Choroid plexus epithelial cell (primary cell): ENCODE data around the gene ACOT6.

ENCODE experiments used
- DNase-seq: peaks from one replicate; pipeline ENCODE4 v3.0.0-alpha.2; 2010; ENCODE audit warnings: low read depth
- H3K4me3 ChIP-seq: 2 replicates; pipeline ENCODE4 v1.5.1; 2011; ENCODE audit warnings: low read depth, mild to moderate bottlenecking, control low read depth, low read length, moderate library complexity
- TF ChIP-seq, protein P1 (sequence below): conservative IDR thresholded peaks from 2 replicates; pipeline ENCODE4 v1.5.1; 2011; ENCODE audit warnings: low read depth, mild to moderate bottlenecking, control low read depth, inconsistent platforms, low read length, moderate library complexity

The ACOT6 gene

DNA sequence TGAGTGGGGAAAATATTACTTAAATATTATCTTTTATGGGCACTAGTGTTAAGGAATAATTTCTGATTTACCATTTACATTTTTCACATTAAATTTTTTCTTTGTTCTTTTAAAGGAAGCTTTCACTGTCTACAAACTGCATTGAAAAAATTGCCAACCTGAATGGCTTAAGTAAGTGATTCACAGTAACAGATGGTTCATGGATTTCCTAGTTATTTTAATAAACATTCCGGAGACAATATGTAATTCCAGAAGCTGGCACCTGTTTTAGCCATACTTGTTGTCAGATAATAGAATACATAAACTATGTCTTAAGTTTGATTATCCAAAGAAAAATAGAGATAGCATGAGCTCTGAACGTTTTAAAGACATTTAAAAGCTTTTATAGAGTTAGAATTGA is 49.6 kb downstream of the ACOT6 start:
- DNase-seq = no peak
- TF ChIP-seq, protein P1, sequence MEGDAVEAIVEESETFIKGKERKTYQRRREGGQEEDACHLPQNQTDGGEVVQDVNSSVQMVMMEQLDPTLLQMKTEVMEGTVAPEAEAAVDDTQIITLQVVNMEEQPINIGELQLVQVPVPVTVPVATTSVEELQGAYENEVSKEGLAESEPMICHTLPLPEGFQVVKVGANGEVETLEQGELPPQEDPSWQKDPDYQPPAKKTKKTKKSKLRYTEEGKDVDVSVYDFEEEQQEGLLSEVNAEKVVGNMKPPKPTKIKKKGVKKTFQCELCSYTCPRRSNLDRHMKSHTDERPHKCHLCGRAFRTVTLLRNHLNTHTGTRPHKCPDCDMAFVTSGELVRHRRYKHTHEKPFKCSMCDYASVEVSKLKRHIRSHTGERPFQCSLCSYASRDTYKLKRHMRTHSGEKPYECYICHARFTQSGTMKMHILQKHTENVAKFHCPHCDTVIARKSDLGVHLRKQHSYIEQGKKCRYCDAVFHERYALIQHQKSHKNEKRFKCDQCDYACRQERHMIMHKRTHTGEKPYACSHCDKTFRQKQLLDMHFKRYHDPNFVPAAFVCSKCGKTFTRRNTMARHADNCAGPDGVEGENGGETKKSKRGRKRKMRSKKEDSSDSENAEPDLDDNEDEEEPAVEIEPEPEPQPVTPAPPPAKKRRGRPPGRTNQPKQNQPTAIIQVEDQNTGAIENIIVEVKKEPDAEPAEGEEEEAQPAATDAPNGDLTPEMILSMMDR = no peak
- no peak overlapping the region for H3K4me3 ChIP-seq

DNA sequence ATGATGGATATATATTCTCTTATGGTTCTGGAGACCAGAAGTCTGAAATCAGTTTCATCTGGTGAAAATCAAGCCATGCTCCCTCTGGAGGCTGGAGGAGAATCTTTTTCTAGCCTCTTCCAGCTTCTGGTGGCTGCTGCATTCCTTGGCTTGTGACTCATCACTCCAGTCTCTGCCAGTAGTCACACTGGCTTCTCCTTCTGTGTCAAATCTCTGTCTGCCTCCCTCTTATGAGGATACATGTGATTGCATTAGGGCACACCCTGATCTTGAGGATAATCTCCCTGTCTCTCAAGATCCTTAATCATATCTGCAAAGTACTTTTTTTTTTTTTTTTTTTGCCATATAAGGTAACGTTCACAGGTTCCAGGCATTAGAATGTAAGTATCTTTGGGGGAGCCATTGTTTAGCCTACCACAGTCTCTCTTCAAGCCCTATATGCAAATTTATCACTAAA is 50.2 kb downstream of the ACOT6 start:
- TF ChIP-seq, protein P1 = peak; percentile 77
- H3K4me3 ChIP-seq = no peak overlapping the region
- DNase-seq = peak; percentile 94

DNA sequence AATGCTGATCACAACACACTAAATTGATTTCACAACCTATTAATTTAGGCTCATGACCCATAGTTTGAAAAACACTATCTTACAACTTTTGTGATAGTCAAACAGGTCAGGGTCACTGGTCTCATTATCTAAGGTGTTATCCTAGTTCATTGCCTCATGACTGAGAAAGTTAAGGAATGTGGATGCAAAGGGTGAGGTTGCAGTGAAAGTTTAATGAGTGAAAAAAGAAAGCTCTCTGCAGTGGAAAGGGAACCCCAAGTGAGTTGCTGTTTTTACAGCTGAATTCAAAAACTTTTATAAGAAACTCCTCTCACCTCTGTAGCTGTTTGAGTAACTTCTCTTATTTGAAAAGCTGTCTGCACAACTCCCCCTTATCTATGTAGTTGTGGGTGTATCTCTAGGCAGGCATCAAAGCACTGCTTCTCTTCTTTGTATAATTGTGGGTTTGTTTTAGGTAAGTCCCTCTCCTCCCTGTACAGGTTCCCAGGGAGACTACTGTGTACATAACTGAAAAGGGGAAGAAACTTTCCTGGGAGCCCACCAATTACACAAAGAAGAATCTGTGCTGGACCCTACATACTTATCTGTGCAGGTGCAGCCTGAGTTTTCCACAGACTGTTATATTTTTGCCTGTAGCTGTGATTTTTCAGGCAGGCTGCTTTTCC is 51.4 kb downstream of the ACOT6 start:
- H3K4me3 ChIP-seq = no peak overlapping the region
- no peak for DNase-seq
- TF ChIP-seq, protein P1 = no peak

DNA sequence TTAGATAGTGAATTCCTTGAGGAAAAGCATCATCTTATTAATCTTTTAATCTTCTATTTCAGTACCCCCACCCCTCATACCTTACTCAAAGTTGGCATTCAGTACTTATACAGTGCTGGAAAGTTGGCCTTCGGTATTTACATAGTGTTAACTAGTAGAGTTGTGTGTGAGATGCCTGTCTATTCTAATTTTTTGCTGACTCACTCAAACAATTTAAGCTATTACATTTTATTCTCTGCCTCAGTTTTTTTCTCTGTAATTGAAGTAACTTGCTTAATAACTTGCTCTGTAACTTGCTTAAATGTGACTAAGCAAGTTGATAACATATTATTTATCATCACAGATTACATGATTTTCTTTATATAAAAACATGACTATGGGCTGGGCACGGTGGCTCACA is 52.8 kb downstream of the ACOT6 start:
- TF ChIP-seq, protein P1 = no peak
- no peak overlapping the region for H3K4me3 ChIP-seq
- no peak for DNase-seq

DNA sequence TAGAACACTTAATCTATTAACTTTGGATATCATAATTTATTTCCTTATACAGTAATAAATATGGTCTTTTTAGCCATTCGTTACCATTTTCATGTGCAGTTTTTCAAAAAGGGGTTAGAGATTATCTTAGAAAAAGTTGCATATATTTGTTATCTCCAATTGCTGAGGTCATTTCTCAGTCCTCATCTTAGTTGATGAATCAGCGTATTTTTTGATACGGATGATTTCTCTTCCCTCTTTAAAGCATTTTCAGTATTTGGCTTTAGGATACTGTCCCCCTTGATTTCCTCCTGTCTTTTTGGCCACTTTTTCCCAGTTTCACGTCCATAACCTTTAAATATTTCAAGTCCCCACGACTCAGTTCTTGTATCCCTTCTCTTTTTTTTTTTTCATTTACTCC is 54.3 kb downstream of the ACOT6 start:
- no peak overlapping the region for H3K4me3 ChIP-seq
- TF ChIP-seq, protein P1 = no peak
- no peak for DNase-seq

DNA sequence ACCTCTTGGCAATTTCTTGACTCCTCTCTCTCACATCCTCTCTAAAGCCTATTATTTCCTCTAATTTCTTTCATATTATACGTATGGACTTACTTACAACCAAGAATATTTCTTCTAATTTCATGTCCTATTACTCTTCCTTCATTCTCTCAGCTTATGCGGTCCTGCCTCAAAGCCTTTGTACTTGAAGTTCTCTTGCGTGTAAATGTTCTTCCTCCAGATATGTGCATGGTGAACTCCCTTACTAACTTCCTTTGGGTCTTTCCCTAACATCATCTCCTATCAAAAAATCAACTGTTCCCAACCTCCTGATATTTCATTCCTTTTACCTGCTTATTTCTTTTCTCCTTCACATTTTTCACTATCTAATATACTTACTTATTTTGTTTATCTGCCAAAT is 55.5 kb downstream of the ACOT6 start:
- DNase-seq = no peak
- TF ChIP-seq, protein P1 = no peak
- no peak overlapping the region for H3K4me3 ChIP-seq
